GM12864 (cell line): Measurements from ENCODE around the gene LIN52.

Experiments
- DNase-seq: peaks from one replicate; pipeline ENCODE4 v3.0.0-alpha.2; 2011; ENCODE audit warnings: low read depth
- H3K4me3 ChIP-seq: 2 replicates; pipeline ENCODE4 v1.5.1; 2011; ENCODE audit warnings: mild to moderate bottlenecking, low read depth, low read length, control low read depth
- TF ChIP-seq, protein P1 (sequence below): IDR thresholded peaks from 2 replicates; pipeline ENCODE4 v1.5.1; 2011; ENCODE audit warnings: low read depth, mild to moderate bottlenecking, moderate library complexity, low read length, control low read depth, inconsistent platforms; ENCODE audit errors: missing control alignments

Gene LIN52

DNA sequence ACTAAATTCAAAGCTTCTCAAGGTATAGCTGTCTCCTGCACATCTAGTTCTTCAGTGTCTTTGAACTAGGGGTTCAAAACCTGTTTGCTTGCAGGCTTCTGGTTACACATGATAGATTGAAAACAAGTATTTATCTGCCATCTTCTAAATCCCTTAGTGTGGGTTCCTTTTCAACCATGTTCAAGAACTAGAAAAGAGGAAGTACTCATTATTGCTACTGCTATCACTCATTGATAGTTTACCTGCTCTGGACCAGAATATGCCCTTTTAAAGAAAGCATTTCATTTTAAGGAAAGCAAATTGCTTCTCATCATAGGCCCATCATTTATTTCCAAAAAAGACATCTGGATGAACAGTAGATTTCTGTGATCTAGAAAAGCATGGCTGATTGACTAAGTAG is 117.4 kb downstream of the LIN52 start:
- H3K4me3 ChIP-seq = no peak overlapping the region
- TF ChIP-seq, protein P1, sequence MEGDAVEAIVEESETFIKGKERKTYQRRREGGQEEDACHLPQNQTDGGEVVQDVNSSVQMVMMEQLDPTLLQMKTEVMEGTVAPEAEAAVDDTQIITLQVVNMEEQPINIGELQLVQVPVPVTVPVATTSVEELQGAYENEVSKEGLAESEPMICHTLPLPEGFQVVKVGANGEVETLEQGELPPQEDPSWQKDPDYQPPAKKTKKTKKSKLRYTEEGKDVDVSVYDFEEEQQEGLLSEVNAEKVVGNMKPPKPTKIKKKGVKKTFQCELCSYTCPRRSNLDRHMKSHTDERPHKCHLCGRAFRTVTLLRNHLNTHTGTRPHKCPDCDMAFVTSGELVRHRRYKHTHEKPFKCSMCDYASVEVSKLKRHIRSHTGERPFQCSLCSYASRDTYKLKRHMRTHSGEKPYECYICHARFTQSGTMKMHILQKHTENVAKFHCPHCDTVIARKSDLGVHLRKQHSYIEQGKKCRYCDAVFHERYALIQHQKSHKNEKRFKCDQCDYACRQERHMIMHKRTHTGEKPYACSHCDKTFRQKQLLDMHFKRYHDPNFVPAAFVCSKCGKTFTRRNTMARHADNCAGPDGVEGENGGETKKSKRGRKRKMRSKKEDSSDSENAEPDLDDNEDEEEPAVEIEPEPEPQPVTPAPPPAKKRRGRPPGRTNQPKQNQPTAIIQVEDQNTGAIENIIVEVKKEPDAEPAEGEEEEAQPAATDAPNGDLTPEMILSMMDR = no peak
- DNase-seq = no peak

DNA sequence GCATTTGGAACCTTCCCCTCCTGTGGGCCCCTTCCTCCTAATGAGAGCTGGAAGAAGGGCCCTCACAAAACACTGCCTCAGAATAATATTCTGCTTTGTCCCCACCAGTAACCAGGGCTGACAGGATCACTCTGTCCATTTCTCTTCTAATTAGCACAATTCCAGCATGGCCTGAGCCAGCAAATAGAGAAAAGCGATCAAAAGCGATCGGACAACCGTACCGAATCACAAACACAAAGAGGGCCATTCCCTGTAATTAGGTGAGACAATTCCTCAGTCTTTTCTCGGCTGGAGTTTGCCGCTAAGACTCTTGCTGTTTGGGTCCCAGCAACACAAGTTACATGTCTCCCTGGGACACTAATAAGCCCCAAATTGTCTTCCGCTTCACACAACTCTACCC is 118.9 kb downstream of the LIN52 start:
- TF ChIP-seq, protein P1 = no peak
- DNase-seq = no peak
- H3K4me3 ChIP-seq = no peak overlapping the region

DNA sequence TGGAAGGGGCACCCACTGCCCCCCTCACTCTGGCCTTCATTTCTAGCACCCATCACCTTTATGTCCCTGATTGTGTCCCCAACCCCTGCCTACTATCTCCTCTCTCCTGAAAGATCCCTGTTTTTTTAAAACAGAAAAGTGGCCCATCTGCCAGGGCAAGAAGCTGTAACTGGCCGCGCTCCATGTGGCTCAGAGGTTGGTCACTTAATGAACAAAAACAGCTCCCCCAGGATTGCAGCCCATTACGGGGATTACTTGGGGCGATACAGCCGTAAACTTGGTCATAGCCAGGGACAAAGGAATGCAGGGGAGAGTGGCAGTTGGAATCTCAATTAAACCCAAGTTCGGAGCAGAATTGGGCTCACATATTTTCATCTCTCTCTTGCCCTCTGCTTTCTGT is 119.7 kb downstream of the LIN52 start:
- no peak overlapping the region for H3K4me3 ChIP-seq
- TF ChIP-seq, protein P1 = no peak
- no peak for DNase-seq

DNA sequence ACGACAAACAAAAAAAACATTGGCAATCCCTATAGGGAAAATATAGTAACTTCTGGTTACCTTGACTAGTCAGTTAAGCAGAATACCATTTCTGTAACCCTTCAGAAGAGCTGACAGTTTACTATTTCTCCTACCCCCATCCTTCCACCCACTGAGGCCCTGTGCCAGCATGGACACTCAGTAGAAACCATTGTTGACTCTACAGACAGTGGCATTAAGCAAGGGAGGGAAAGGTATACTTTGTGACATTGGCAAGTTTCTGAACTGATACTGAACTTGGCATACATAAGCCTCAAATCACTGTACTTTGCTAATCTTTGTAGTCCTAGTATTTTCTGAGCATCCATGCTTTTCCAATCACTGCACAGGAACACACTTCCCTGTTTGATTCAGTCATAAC is 121.1 kb downstream of the LIN52 start:
- TF ChIP-seq, protein P1 = no peak
- H3K4me3 ChIP-seq = no peak overlapping the region
- DNase-seq = no peak

DNA sequence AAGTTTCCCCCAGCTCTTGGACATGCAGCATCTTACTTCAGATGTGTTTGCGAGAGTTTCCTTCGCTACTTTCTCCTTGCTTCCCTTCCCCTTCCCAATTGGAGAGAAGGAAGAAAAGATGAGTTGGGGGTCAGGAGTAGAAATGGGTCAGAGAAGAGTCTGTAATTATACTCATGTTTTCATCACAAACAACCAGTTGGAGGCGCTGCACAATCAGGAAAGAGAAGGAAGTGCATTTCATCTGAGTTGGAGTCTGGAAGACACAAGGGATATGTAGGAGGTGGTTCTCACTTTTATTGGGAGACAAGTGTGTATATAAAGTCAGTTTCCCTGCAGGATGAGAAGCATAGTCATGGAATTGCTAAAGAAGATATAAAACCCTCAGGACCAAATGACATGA is 123.2 kb downstream of the LIN52 start:
- no peak overlapping the region for H3K4me3 ChIP-seq
- TF ChIP-seq, protein P1 = peak; percentile 13
- DNase-seq = no peak

DNA sequence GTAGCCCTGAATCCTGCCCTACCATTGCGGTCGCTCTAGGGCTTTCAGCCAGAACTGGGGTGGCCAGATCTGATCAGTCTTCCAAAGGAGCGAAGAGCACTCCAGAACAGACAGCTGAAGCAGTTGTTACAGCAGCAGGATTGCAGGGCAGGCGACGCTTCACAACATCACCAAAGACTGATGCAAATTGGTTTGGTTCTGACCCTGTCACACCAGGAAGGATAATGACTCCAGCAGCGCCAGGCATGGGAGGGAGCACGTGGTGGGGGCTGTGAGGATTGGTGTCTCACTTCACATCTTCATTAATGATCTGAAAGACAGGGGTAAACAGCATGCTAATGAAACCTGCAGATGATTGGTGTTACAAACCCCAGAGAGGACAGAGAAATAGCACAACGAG is 123.9 kb downstream of the LIN52 start:
- H3K4me3 ChIP-seq = no peak overlapping the region
- TF ChIP-seq, protein P1 = no peak
- no peak for DNase-seq

DNA sequence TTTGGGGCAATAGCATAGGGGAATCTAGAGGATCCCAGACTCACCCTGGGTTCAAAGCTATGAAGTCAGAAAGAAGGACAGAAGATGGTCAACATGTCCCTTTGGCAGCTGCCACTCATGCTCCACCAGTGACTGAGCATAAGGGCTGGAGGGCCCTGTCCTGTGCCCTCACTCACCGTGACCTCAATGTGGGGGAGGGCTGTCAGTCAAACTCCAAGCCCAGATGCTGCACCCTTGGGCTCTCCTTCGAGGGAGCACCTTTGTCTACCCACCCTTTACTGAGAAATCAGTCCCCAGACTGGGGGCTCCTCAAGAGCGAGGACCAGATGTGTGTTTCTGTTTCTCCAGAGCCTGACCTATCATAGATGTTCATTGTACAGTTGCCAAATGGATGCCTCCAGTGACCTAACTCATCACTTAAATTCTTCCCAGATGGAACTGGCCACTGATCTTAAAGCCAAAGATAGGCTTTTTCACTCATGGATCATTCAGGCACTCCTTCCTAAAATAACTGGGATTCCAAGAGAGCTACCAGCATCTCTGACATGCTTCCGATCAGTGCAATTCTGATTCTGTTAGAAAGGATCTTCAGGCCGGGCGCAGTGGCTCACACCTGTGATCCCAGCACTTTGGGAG is 127.3 kb downstream of the LIN52 start:
- DNase-seq = no peak
- TF ChIP-seq, protein P1 = no peak
- H3K4me3 ChIP-seq = no peak overlapping the region
